Measurements from ENCODE around the gene PAIP2B. TPM values are rescaled to one million over a fixed set of nuclear protein-coding genes. Genes with fewer than 3 reads are reported as not detected.

Gene PAIP2B
- total RNA-seq, 1 experiment from 2014 or later = 17.7 TPM

DNA sequence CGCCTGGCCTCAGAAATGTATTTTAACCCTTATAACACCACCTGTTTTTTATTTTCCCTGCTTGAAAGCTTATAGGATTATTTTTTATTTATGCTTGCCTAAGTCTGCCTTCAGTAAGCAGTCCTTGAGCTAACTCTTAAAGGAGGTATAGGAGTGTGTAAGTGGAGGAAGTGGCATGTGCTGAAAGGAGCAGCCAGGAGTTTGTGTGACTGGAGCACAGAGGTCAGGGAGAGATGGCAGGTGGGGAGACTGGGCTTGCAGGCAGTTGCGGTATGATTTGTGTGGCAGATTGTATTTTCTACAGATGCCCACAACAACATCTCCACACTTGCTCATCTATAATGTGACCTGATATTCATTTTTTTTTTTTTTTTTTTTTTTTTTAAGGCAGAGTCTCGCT lies 27.2 kb upstream of the PAIP2B start:
- Mint-ChIP-seq H3K36me3 (ENCODE audit: insufficient read depth in 1 of 3, low read depth in 3 of 3) (peaks cover 0 to 7% (median 4%) of the 10 kb centered on the region in 3 experiments; a peak in 6 of 7 replicates), H3K4me1 (peaks cover 5 to 7% of the 10 kb centered on the region in 2 experiments), H3K4me3 (no peak overlapping the region), H3K27ac (no peak overlapping the region), H3K9me3 (peaks cover 14 to 24% of the 10 kb centered on the region in 2 experiments), H3K27me3 (ENCODE audit: low read depth) (peaks cover 8% of the 10 kb centered on the region)
- Histone ChIP-seq H3K27me3 (ENCODE audit: insufficient read depth, low read length) (no peaks in the 10 kb centered on the region), H2BK20ac (ENCODE audit: low read depth, low read length, poor library complexity, severe bottlenecking) (no peak overlapping the region), H3K23me2 (ENCODE audit: insufficient read length, low read depth, low read length, poor library complexity, severe bottlenecking) (no peaks in the 10 kb centered on the region), H3K18ac (ENCODE audit: insufficient read length, low read depth, low read length) (no peak overlapping the region), H3K79me2 (ENCODE audit: insufficient read depth, low read length) (no peaks in the 10 kb centered on the region), H2AFZ (ENCODE audit: low read length) (no peak overlapping the region), H3K56ac (ENCODE audit: insufficient read length, low read depth, low read length) (no peak overlapping the region), H4K91ac (ENCODE audit: insufficient read length, low read depth, low read length) (no peak overlapping the region), H3K4me2 (ENCODE audit: insufficient read depth, insufficient read length, low read length) (no peak overlapping the region), H2BK120ac (ENCODE audit: low read depth, low read length, poor library complexity, severe bottlenecking) (no peak overlapping the region), H2BK5ac (ENCODE audit: insufficient read length, low read length) (no peak overlapping the region), H3T11ph (ENCODE audit: low read length) (no peak overlapping the region), H3K9me3 (ENCODE audit: control insufficient read depth, low read depth, low read length) (no peaks in the 10 kb centered on the region), H4K8ac (replicated peaks; ENCODE audit: insufficient read length, low read depth, low read length) (no peak overlapping the region), H3K27ac (ENCODE audit: insufficient read length, low read depth, low read length) (no peak overlapping the region), H3K79me1 (ENCODE audit: insufficient read depth, low read depth, low read length, poor library complexity, severe bottlenecking) (no peaks in the 10 kb centered on the region), H4K5ac (ENCODE audit: insufficient read length, low read depth, low read length) (no peak overlapping the region), H4K20me1 (ENCODE audit: control insufficient read depth, insufficient read depth, insufficient read length) (no peaks in the 10 kb centered on the region), H2BK12ac (ENCODE audit: insufficient read length, low read depth, low read length) (no peak overlapping the region), H3K9ac (ENCODE audit: extremely low read depth, insufficient read length, low read length) (no peak overlapping the region), H3K4me1 (ENCODE audit: insufficient read depth, low read length) (no peaks in the 10 kb centered on the region; the same call in 1 of the 2 replicates), H3K23ac (ENCODE audit: insufficient read length, low read depth, low read length) (no peak overlapping the region), H3K4ac (ENCODE audit: low read depth, low read length) (no peak overlapping the region), H3K14ac (ENCODE audit: insufficient read depth, low read length) (no peak overlapping the region), H2AK5ac (ENCODE audit: insufficient read length, low read length) (no peak overlapping the region), H2BK15ac (ENCODE audit: low read depth, low read length) (no peak overlapping the region)
- TF ChIP-seq, protein P1, sequence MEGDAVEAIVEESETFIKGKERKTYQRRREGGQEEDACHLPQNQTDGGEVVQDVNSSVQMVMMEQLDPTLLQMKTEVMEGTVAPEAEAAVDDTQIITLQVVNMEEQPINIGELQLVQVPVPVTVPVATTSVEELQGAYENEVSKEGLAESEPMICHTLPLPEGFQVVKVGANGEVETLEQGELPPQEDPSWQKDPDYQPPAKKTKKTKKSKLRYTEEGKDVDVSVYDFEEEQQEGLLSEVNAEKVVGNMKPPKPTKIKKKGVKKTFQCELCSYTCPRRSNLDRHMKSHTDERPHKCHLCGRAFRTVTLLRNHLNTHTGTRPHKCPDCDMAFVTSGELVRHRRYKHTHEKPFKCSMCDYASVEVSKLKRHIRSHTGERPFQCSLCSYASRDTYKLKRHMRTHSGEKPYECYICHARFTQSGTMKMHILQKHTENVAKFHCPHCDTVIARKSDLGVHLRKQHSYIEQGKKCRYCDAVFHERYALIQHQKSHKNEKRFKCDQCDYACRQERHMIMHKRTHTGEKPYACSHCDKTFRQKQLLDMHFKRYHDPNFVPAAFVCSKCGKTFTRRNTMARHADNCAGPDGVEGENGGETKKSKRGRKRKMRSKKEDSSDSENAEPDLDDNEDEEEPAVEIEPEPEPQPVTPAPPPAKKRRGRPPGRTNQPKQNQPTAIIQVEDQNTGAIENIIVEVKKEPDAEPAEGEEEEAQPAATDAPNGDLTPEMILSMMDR (conservative IDR thresholded peaks at IDR 0.05) = no peak
- no CpG with 5 or more reads among the region's 3 CpGs for whole genome bisulfite sequencing (ENCODE audit: extremely low coverage, insufficient read length, low lambda C conversion rate)
- DNase-seq = no peak
